Thyroid gland (tissue), 4 donors: ENCODE data around the gene ANKK1. TPM values are rescaled to one million over a fixed set of nuclear protein-coding genes. Genes with fewer than 3 reads are reported as not detected.
A peak's percentile ranks its signal among the peaks of the same experiment; 100 is the strongest.

Experiments
- DNase-seq, 2 donors: peaks; one replicate each; pipeline ENCODE4 v3.0.0-alpha.2; 2019
- H3K27ac ChIP-seq, 3 donors: fragments of 200-600 bp; sonication (generic); 1 replicate in 2 of 3; 2 replicates in 1 of 3; pipeline ENCODE4 v1.5.1; 2016 to 2019; ENCODE audit warnings: mild to moderate bottlenecking in 1 of 3, moderate library complexity in 1 of 3
- H3K27me3 ChIP-seq: fragments of 200-600 bp; sonication (generic); one replicate; pipeline ENCODE4 v1.5.1; 2019
- H3K36me3 ChIP-seq, 2 donors: fragments of 200-600 bp; sonication (generic); one replicate each; pipeline ENCODE4 v1.5.1; 2016 to 2019
- H3K4me1 ChIP-seq, 2 donors: fragments of 200-600 bp; sonication (generic); one replicate each; pipeline ENCODE4 v1.5.1; 2017 to 2019
- H3K4me3 ChIP-seq, 3 donors: fragments of 200-600 bp; sonication (generic); replicated peaks in 1 of 3; 1 replicate in 2 of 3; 2 replicates in 1 of 3; pipeline ENCODE4 v1.5.1; 2016; ENCODE audit warnings: mild to moderate bottlenecking in 1 of 3
- H3K9me3 ChIP-seq: fragments of 200-600 bp; sonication (generic); one replicate; pipeline ENCODE4 v1.5.1; 2017
- CTCF ChIP-seq, 6 experiments: fragments of 200-600 bp in 3 of 6; fragments of 450-650 bp in 3 of 6; sonication (generic) in 3 of 6; IDR thresholded peaks; one replicate each; pipeline ENCODE4 v1.5.1; 2016 to 2019; ENCODE audit warnings: antibody characterized with exemption in 6 of 6, mild to moderate bottlenecking in 2 of 6, inconsistent platforms in 1 of 6, moderate library complexity in 1 of 6
- POLR2A ChIP-seq, 2 donors: fragments of 450-650 bp; IDR thresholded peaks; one replicate each; pipeline ENCODE4 v1.6.1; 2017; ENCODE audit warnings: antibody characterized with exemption in 2 of 2, mild to moderate bottlenecking in 2 of 2, moderate library complexity in 1 of 2
- WGBS, 2 donors: methylation state at CpG; one replicate each; pipeline ENCODE4 v1.1.5; 2017; 5-methylcytosine and 5-hydroxymethylcytosine counted together
- intact Hi-C: fragments of 100-400 bp; cut with DNase I; formaldehyde crosslinking; loops from one replicate; pipeline ENCODE4 v1.15.1; 2023
- total RNA-seq, 4 donors: library from RNA; depleted of rRNA; stranded (reverse); fragments of >200 nt; gene quantifications; one replicate each; pipeline ENCODE4 v1.2.3, GENCODE V29; 2016

Gene ANKK1
- total RNA-seq, 4 donors from 2014 or later, result 0.27 to 1.1 (median 0.88) TPM; not detected in 1

GRCh38 chr11:113419454-113420003, 31.9 kb downstream of the ANKK1 start:
- intact Hi-C loops, result no loop called here
- H3K4me3 ChIP-seq, result no peak overlapping the region
- WGBS, 2 donors, result 74 to 76% methylated on average over 12 to 13 of the region's 14 CpGs
- H3K9me3 ChIP-seq, result no peaks in the 10 kb centered on the region
- H3K4me1 ChIP-seq, result no peaks in the 10 kb centered on the region
- H3K27me3 ChIP-seq, result no peaks in the 10 kb centered on the region
- DNase-seq, result no peak
- no peak overlapping the region for H3K27ac ChIP-seq
- TF ChIP-seq CTCF (IDR thresholded peaks at IDR 0.05) (no peak), POLR2A (IDR thresholded peaks at IDR 0.05) (no peak)
- no peaks in the 10 kb centered on the region for H3K36me3 ChIP-seq

- H3K9me3 ChIP-seq, result no peaks in the 10 kb centered on the region
- H3K4me1 ChIP-seq, result no peaks in the 10 kb centered on the region
- intact Hi-C loops, result no loop called here
- 43 to 59% methylated on average over 2 of the region's 2 CpGs for WGBS, 2 donors
- H3K27ac ChIP-seq, result no peak overlapping the region
- no peak for TF ChIP-seq CTCF (IDR thresholded peaks at IDR 0.05)
- H3K36me3 ChIP-seq, result no peaks in the 10 kb centered on the region
- no peak for DNase-seq
- H3K27me3 ChIP-seq, result no peaks in the 10 kb centered on the region
- no peak overlapping the region for H3K4me3 ChIP-seq
Measured at GRCh38 chr11:113420808-113421207, 33.2 kb downstream of the ANKK1 start.

GRCh38 chr11:113426686-113427085, 39.1 kb downstream of the ANKK1 start:
- no peaks in the 10 kb centered on the region for H3K9me3 ChIP-seq
- H3K27me3 ChIP-seq, result no peaks in the 10 kb centered on the region
- intact Hi-C loops, result no loop called here
- H3K4me1 ChIP-seq, result no peaks in the 10 kb centered on the region
- no peak overlapping the region for H3K27ac ChIP-seq
- no peak overlapping the region for H3K4me3 ChIP-seq
- 92 to 93% methylated on average over 6 of the region's 6 CpGs for WGBS, 2 donors
- no peak for DNase-seq
- H3K36me3 ChIP-seq, result no peaks in the 10 kb centered on the region
- TF ChIP-seq POLR2A (IDR thresholded peaks at IDR 0.05) (no peak), CTCF (IDR thresholded peaks at IDR 0.05) (no peak)

DNA sequence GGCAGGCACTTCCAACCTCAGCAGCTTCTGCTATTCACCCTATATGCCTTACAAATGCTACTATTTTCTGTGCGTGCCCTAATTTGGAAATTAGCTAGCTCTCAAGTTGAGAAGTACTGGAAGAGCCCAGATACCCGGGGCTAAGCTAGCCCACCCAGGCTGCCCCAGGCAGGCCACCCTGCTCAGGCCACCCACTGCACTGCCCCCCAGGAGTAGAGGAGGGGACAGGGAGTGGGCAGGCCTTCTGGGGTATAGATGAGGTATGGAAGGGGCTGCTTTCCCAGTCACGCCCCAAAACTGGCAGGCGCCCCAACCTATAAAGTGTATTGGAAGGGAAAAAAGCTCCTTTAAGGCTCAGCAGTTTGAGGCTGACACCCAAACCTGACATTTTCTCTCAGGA, 44.2 kb downstream of the ANKK1 start:
- Histone ChIP-seq H3K27me3 (no peaks in the 10 kb centered on the region), H3K4me3 (no peak overlapping the region), H3K27ac (no peak overlapping the region), H3K4me1 (peaks cover 7 to 9% of the 10 kb centered on the region in 2 donors), H3K36me3 (no peaks in the 10 kb centered on the region), H3K9me3 (no peaks in the 10 kb centered on the region)
- TF ChIP-seq CTCF (IDR thresholded peaks at IDR 0.05) (no peak), POLR2A (IDR thresholded peaks at IDR 0.05) (no peak)
- intact Hi-C loops, result no loop called here
- DNase-seq, result no peak
- WGBS, 2 donors, result 87 to 90% methylated on average over 4 of the region's 4 CpGs

GRCh38 chr11:113435190-113435968, 47.8 kb downstream of the ANKK1 start:
- Histone ChIP-seq H3K27ac (no peak overlapping the region), H3K4me3 (no peak overlapping the region), H3K9me3 (no peaks in the 10 kb centered on the region), H3K27me3 (no peaks in the 10 kb centered on the region), H3K36me3 (no peaks in the 10 kb centered on the region), H3K4me1 (peaks cover 7 to 9% of the 10 kb centered on the region in 2 donors)
- 87 to 96% methylated on average over 8 of the region's 8 CpGs for WGBS, 2 donors
- peak in 1 of 2 donors; percentile 9 for DNase-seq
- intact Hi-C loops, result no loop called here
- no peak for TF ChIP-seq POLR2A (IDR thresholded peaks at IDR 0.05)
- no peak for TF ChIP-seq CTCF (IDR thresholded peaks at IDR 0.05)
